Small intestine (tissue), 7 donors: ENCODE measurements around the gene REPIN1. TPM values are rescaled to one million over a fixed set of nuclear protein-coding genes. Genes with fewer than 3 reads are reported as not detected.
A peak's percentile ranks its signal among the peaks of the same experiment; 100 is the strongest.

Experiments
- DNase-seq, 2 donors: peaks; one replicate each; pipeline versions ENCODE4 v3.0.0 to v3.0.0-alpha.2; 2013
- FAIRE-seq: peaks from 2 replicates; lab custom pipeline; 2012; peaks lifted over from hg19 to GRCh38; lab: Jason Lieb, UNC
- H3K27ac ChIP-seq, 3 donors: one replicate each; pipeline ENCODE4 v1.5.1; 2013; ENCODE audit warnings: low read length in 2 of 3, mild to moderate bottlenecking in 2 of 3, control low read depth in 1 of 3, inconsistent platforms in 1 of 3, low read depth in 1 of 3, moderate library complexity in 1 of 3
- H3K27me3 ChIP-seq, 3 donors: one replicate each; pipeline ENCODE4 v1.6.1; 2013; ENCODE audit warnings: low read length in 3 of 3, inconsistent platforms in 1 of 3; ENCODE audit not compliant: control insufficient read depth in 3 of 3, insufficient read depth in 3 of 3
- H3K36me3 ChIP-seq, 3 donors: one replicate each; pipeline ENCODE4 v1.6.1; 2013; ENCODE audit warnings: low read length in 3 of 3, inconsistent platforms in 1 of 3, low read depth in 1 of 3, mild to moderate bottlenecking in 1 of 3, moderate library complexity in 1 of 3; ENCODE audit not compliant: control insufficient read depth in 3 of 3, insufficient read depth in 2 of 3
- H3K4me1 ChIP-seq, 3 donors: one replicate each; pipeline ENCODE4 v1.6.1; 2013; ENCODE audit warnings: low read length in 2 of 3, inconsistent platforms in 1 of 3, low read depth in 1 of 3, mild to moderate bottlenecking in 1 of 3, moderate library complexity in 1 of 3; ENCODE audit not compliant: control insufficient read depth in 3 of 3, insufficient read depth in 2 of 3
- H3K4me3 ChIP-seq, 3 donors: one replicate each; pipeline ENCODE4 v1.5.1; 2013; ENCODE audit warnings: low read length in 3 of 3, control low read depth in 1 of 3, inconsistent platforms in 1 of 3, low read depth in 1 of 3, mild to moderate bottlenecking in 1 of 3, moderate library complexity in 1 of 3
- H3K9me3 ChIP-seq, 2 donors: one replicate each; pipeline ENCODE4 v1.6.1; 2013; ENCODE audit warnings: low read depth in 1 of 2, low read length in 1 of 2; ENCODE audit not compliant: control insufficient read depth in 2 of 2, insufficient read depth in 1 of 2
- WGBS, 3 donors: extraction: QIAGEN DNeasy Blood & Tissue Kit; methylation state at CpG; one replicate each; pipeline ENCODE4 v1.1.7; 2013; 5-methylcytosine and 5-hydroxymethylcytosine counted together
- polyA plus RNA-seq, 4 donors: library from polyadenylated mRNA; stranded (reverse) in 3 of 4; unstranded in 1 of 4; fragments of 200-250 nt in 3 of 4; fragments of 120-200 nt in 1 of 4; gene quantifications; one replicate each; pipeline versions ENCODE4 v1.2.1 to v1.2.3, GENCODE V29; 2013
- donor health status: healthy with polysubstance abuse.
- donor health status: control.
- donor health status: control.
- donor health status: Bipolar disorder and iron deficiency.
- donor health status: healthy.

The REPIN1 gene
- polyA plus RNA-seq, 4 donors = 46.5 to 138 (median 78.0) TPM

GRCh38 chr7:150344299-150344698 lies 24.3 kb upstream of the REPIN1 start:
- H3K4me1 ChIP-seq = peaks cover 0 to 17% (median 2%) of the 10 kb centered on the region in 3 donors
- H3K36me3 ChIP-seq = peaks cover 0 to 7% (median 0%) of the 10 kb centered on the region in 3 donors
- no peak overlapping the region for H3K4me3 ChIP-seq
- no peak for FAIRE-seq
- H3K9me3 ChIP-seq = peaks cover 0 to 8% of the 10 kb centered on the region in 2 donors
- no peak for DNase-seq
- H3K27me3 ChIP-seq = peaks cover 0 to 8% (median 3%) of the 10 kb centered on the region in 3 donors
- no peak overlapping the region for H3K27ac ChIP-seq

- no peak for FAIRE-seq
- 93 to 100% (median 94%) methylated on average over 1 of the region's 1 CpG for WGBS, 3 donors
Observed at GRCh38 chr7:150345012-150345411, 23.6 kb upstream of the REPIN1 start.

GRCh38 chr7:150346922-150347321 lies 21.7 kb upstream of the REPIN1 start:
- no peak for FAIRE-seq
- 91 to 97% (median 94%) methylated on average over 5 of the region's 5 CpGs for WGBS, 3 donors

More at GRCh38 chr7:150345012-150345411, 23.6 kb upstream of the REPIN1 start:
- H3K27ac ChIP-seq = no peak overlapping the region
- H3K9me3 ChIP-seq = peaks cover 0 to 8% of the 10 kb centered on the region in 2 donors
- no peak overlapping the region for H3K4me3 ChIP-seq
- H3K36me3 ChIP-seq = peaks cover 0 to under 1% (median 0%) of the 10 kb centered on the region in 3 donors
- H3K4me1 ChIP-seq = peaks cover 0 to 14% (median 2%) of the 10 kb centered on the region in 3 donors
- DNase-seq = no peak
- peaks cover 0 to 8% (median 3%) of the 10 kb centered on the region in 3 donors for H3K27me3 ChIP-seq

GRCh38 chr7:150351587-150352194 lies 16.9 kb upstream of the REPIN1 start:
- Histone ChIP-seq H3K27me3 (no peaks in the 10 kb centered on the region), H3K4me3 (no peak overlapping the region), H3K4me1 (no peaks in the 10 kb centered on the region), H3K27ac (no peak overlapping the region), H3K36me3 (no peaks in the 10 kb centered on the region), H3K9me3 (peaks cover 0 to 4% of the 10 kb centered on the region in 2 donors)
- DNase-seq (no peak), FAIRE-seq (no peak)
- 70 to 78% (median 75%) methylated on average over 8 of the region's 8 CpGs for WGBS, 3 donors

More at GRCh38 chr7:150346922-150347321, 21.7 kb upstream of the REPIN1 start:
- Histone ChIP-seq H3K27me3 (peaks cover 0 to 3% (median 0%) of the 10 kb centered on the region in 3 donors), H3K36me3 (no peaks in the 10 kb centered on the region), H3K4me1 (peaks cover 0 to 3% (median 0%) of the 10 kb centered on the region in 3 donors), H3K27ac (no peak overlapping the region), H3K4me3 (no peak overlapping the region), H3K9me3 (peaks cover 0 to 8% of the 10 kb centered on the region in 2 donors)
- no peak for DNase-seq

GRCh38 chr7:150355666-150356059 lies 13.0 kb upstream of the REPIN1 start:
- Histone ChIP-seq H3K4me1 (peaks cover 0 to 2% (median 1%) of the 10 kb centered on the region in 3 donors), H3K9me3 (no peaks in the 10 kb centered on the region), H3K27me3 (no peaks in the 10 kb centered on the region), H3K4me3 (no peak overlapping the region), H3K27ac (no peak overlapping the region), H3K36me3 (no peaks in the 10 kb centered on the region)
- DNase-seq (no peak), FAIRE-seq (no peak)
- 63 to 88% (median 74%) methylated on average over 1 of the region's 1 CpG for WGBS, 3 donors

GRCh38 chr7:150356265-150356897 lies 12.2 kb upstream of the REPIN1 start:
- Histone ChIP-seq H3K27ac (no peak overlapping the region), H3K4me3 (no peak overlapping the region), H3K9me3 (no peaks in the 10 kb centered on the region), H3K36me3 (no peaks in the 10 kb centered on the region), H3K27me3 (no peaks in the 10 kb centered on the region), H3K4me1 (peaks cover under 1 to 2% (median 1%) of the 10 kb centered on the region in 3 donors)
- no peak for FAIRE-seq
- 23 to 31% (median 25%) methylated on average over 6 of the region's 6 CpGs for WGBS, 3 donors
- peak in 1 of 2 donors; percentile 51 for DNase-seq

- no peaks in the 10 kb centered on the region for H3K9me3 ChIP-seq
- no peaks in the 10 kb centered on the region for H3K27me3 ChIP-seq
- peaks cover 1 to 5% (median 2%) of the 10 kb centered on the region in 3 donors for H3K4me1 ChIP-seq
- no peaks in the 10 kb centered on the region for H3K36me3 ChIP-seq
- no peak for DNase-seq
- no peak overlapping the region for H3K4me3 ChIP-seq
- 37 to 65% (median 42%) methylated on average over 9 of the region's 9 CpGs for WGBS, 3 donors
- H3K27ac ChIP-seq = peak overlapping the region in 1 of 3 donors; percentile 48
- FAIRE-seq = no peak
Observed at GRCh38 chr7:150357270-150357669, 11.4 kb upstream of the REPIN1 start.

- 76 to 90% (median 81%) methylated on average over 13 of the region's 13 CpGs for WGBS, 3 donors
- FAIRE-seq (no peak), DNase-seq (no peak)
- Histone ChIP-seq H3K9me3 (no peaks in the 10 kb centered on the region), H3K4me3 (no peak overlapping the region), H3K36me3 (no peaks in the 10 kb centered on the region), H3K27ac (peak overlapping the region in 1 of 3 donors; percentile 70), H3K27me3 (no peaks in the 10 kb centered on the region), H3K4me1 (peaks cover 1 to 5% (median 2%) of the 10 kb centered on the region in 3 donors)
Observed at GRCh38 chr7:150357771-150358427, 10.7 kb upstream of the REPIN1 start.
